H9 (cell line): ENCODE data around the gene CD58. TPM values are rescaled to one million over a fixed set of nuclear protein-coding genes. Genes with fewer than 3 reads are reported as not detected.

Experiments used
- DNase-seq: peaks from one replicate; pipeline ENCODE4 v3.0.0-alpha.2; 2017
- H2AFZ ChIP-seq: one replicate; pipeline ENCODE4 v1.6.1; 2013; ENCODE audit warnings: mild to moderate bottlenecking, low read length, control low read depth, moderate library complexity
- H2AK5ac ChIP-seq: 2 replicates; pipeline ENCODE4 v1.6.1; 2013; ENCODE audit warnings: low read length, control low read depth, mixed read lengths; ENCODE audit not compliant: insufficient read length
- H2BK120ac ChIP-seq: one replicate; pipeline ENCODE4 v1.6.1; 2013; ENCODE audit warnings: low read depth, mild to moderate bottlenecking, low read length, control low read depth, inconsistent platforms; ENCODE audit not compliant: poor library complexity, severe bottlenecking
- H2BK12ac ChIP-seq: 2 replicates; pipeline ENCODE4 v1.6.1; 2013; ENCODE audit warnings: low read length, control low read depth, mixed read lengths, low read depth; ENCODE audit not compliant: insufficient read length
- H2BK15ac ChIP-seq: 2 replicates; pipeline ENCODE4 v1.6.1; 2013; ENCODE audit warnings: low read depth, low read length, control low read depth
- H2BK20ac ChIP-seq: one replicate; pipeline ENCODE4 v1.6.1; 2013; ENCODE audit warnings: low read depth, mild to moderate bottlenecking, low read length, control low read depth, inconsistent platforms; ENCODE audit not compliant: poor library complexity, severe bottlenecking
- H2BK5ac ChIP-seq: 2 replicates; pipeline ENCODE4 v1.6.1; 2013; ENCODE audit warnings: low read length, control low read depth, mixed read lengths; ENCODE audit not compliant: insufficient read length
- H3K14ac ChIP-seq: 2 replicates; pipeline ENCODE4 v1.6.1; 2013; ENCODE audit warnings: low read length, control low read depth; ENCODE audit not compliant: insufficient read depth
- H3K18ac ChIP-seq: 2 replicates; pipeline ENCODE4 v1.6.1; 2013; ENCODE audit warnings: low read depth, mild to moderate bottlenecking, mixed read lengths, low read length, control low read depth; ENCODE audit not compliant: insufficient read length
- H3K23ac ChIP-seq: 2 replicates; pipeline ENCODE4 v1.6.1; 2013; ENCODE audit warnings: low read length, control low read depth, mixed read lengths, low read depth; ENCODE audit not compliant: insufficient read length
- H3K23me2 ChIP-seq: 2 replicates; pipeline ENCODE4 v1.6.1; 2013; ENCODE audit warnings: low read depth, mild to moderate bottlenecking, mixed read lengths, low read length, control low read depth; ENCODE audit not compliant: insufficient read length, poor library complexity, severe bottlenecking
- H3K27ac ChIP-seq: 2 replicates; pipeline ENCODE4 v1.5.1; 2013; ENCODE audit warnings: low read length, control low read depth, mixed read lengths, low read depth; ENCODE audit not compliant: insufficient read length
- H3K27me3 ChIP-seq: 2 replicates; pipeline ENCODE4 v1.6.1; 2013; ENCODE audit warnings: low read length, control low read depth, inconsistent platforms; ENCODE audit not compliant: insufficient read depth
- H3K4ac ChIP-seq: 2 replicates; pipeline ENCODE4 v1.6.1; 2013; ENCODE audit warnings: low read depth, mild to moderate bottlenecking, control low read depth, inconsistent platforms, low read length, moderate library complexity
- H3K4me1 ChIP-seq: 2 replicates; pipeline ENCODE4 v1.6.1; 2013; ENCODE audit warnings: low read length, control low read depth, inconsistent platforms; ENCODE audit not compliant: insufficient read depth
- H3K4me2 ChIP-seq: 2 replicates; pipeline ENCODE4 v1.6.1; 2013; ENCODE audit warnings: low read length, control low read depth, mixed read lengths; ENCODE audit not compliant: insufficient read length, insufficient read depth
- H3K56ac ChIP-seq: 2 replicates; pipeline ENCODE4 v1.6.1; 2013; ENCODE audit warnings: low read depth, mild to moderate bottlenecking, mixed read lengths, low read length, control low read depth; ENCODE audit not compliant: insufficient read length
- H3K79me1 ChIP-seq: 2 replicates; pipeline ENCODE4 v1.6.1; 2013; ENCODE audit warnings: low read depth, mild to moderate bottlenecking, moderate library complexity, low read length, control low read depth, inconsistent platforms; ENCODE audit not compliant: insufficient read depth, poor library complexity, severe bottlenecking
- H3K79me2 ChIP-seq: 2 replicates; pipeline ENCODE4 v1.6.1; 2013; ENCODE audit warnings: low read length, control low read depth, inconsistent platforms; ENCODE audit not compliant: insufficient read depth
- H3K9ac ChIP-seq: 2 replicates; pipeline ENCODE4 v1.6.1; 2013; ENCODE audit warnings: low read length, control low read depth, mixed read lengths; ENCODE audit not compliant: insufficient read length; ENCODE audit errors: extremely low read depth
- H3K9me3 ChIP-seq: one replicate; pipeline ENCODE4 v1.6.1; 2013; ENCODE audit warnings: low read depth, low read length, inconsistent platforms; ENCODE audit not compliant: control insufficient read depth
- H3T11ph ChIP-seq: one replicate; pipeline ENCODE4 v1.6.1; 2013; ENCODE audit warnings: mild to moderate bottlenecking, low read length, control low read depth, inconsistent platforms
- H4K20me1 ChIP-seq: one replicate; pipeline ENCODE4 v1.6.1; 2013; ENCODE audit not compliant: control insufficient read depth, insufficient read length, insufficient read depth
- H4K5ac ChIP-seq: 2 replicates; pipeline ENCODE4 v1.6.1; 2013; ENCODE audit warnings: low read depth, mild to moderate bottlenecking, mixed read lengths, low read length, control low read depth; ENCODE audit not compliant: insufficient read length
- H4K8ac ChIP-seq: replicated peaks from 2 replicates; pipeline ENCODE4 v1.6.1; 2013; ENCODE audit warnings: low read length, control low read depth, mixed read lengths, low read depth; ENCODE audit not compliant: insufficient read length
- H4K91ac ChIP-seq: 2 replicates; pipeline ENCODE4 v1.6.1; 2013; ENCODE audit warnings: low read depth, mild to moderate bottlenecking, moderate library complexity, mixed read lengths, low read length, control low read depth; ENCODE audit not compliant: insufficient read length
- H3K27ac Mint-ChIP-seq, 3 experiments: 2 replicates in 2 of 3; 3 replicates in 1 of 3; pipeline ENCODE4 v1.8.0; 2020 to 2021; ENCODE audit warnings: mixed read lengths in 3 of 3, mild to moderate bottlenecking in 1 of 3, moderate library complexity in 1 of 3
- H3K27me3 Mint-ChIP-seq: 2 replicates; pipeline ENCODE4 v1.8.0; 2021; ENCODE audit warnings: low read depth, mild to moderate bottlenecking, moderate library complexity, mixed read lengths
- H3K36me3 Mint-ChIP-seq, 3 experiments: 2 replicates in 2 of 3; 3 replicates in 1 of 3; pipeline ENCODE4 v1.8.0; 2020 to 2021; ENCODE audit warnings: low read depth in 3 of 3, mixed read lengths in 3 of 3; ENCODE audit not compliant: insufficient read depth in 1 of 3
- H3K4me1 Mint-ChIP-seq, 2 experiments: 2 replicates each; pipeline ENCODE4 v1.8.0; 2020; ENCODE audit warnings: mixed read lengths in 2 of 2
- H3K4me3 Mint-ChIP-seq, 2 experiments: 2 replicates in 1 of 2; 3 replicates in 1 of 2; pipeline ENCODE4 v1.8.0; 2020 to 2021; ENCODE audit warnings: mild to moderate bottlenecking in 2 of 2, mixed read lengths in 2 of 2, moderate library complexity in 1 of 2
- H3K9me3 Mint-ChIP-seq, 2 experiments: 2 replicates in 1 of 2; 3 replicates in 1 of 2; pipeline ENCODE4 v1.8.0; 2020; ENCODE audit warnings: mild to moderate bottlenecking in 2 of 2, mixed read lengths in 2 of 2, moderate library complexity in 1 of 2
- CTCF ChIP-seq: fragments of 200-600 bp; sonication (generic); conservative IDR thresholded peaks from 3 replicates; pipeline ENCODE4 v1.8.0; 2021; ENCODE audit warnings: antibody characterized with exemption, mild to moderate bottlenecking
- WGBS: extraction: QIAGEN DNeasy Blood & Tissue Kit; methylation state at CpG from one replicate; pipeline ENCODE4 v1.1.7; 2013; ENCODE audit warnings: missing lambda C conversion rate, low lambda C conversion rate, mixed read lengths; ENCODE audit not compliant: insufficient read length; ENCODE audit errors: extremely low coverage; 5-methylcytosine and 5-hydroxymethylcytosine counted together
- total RNA-seq: library from RNA; stranded (reverse); gene quantifications from 2 replicates; pipeline ENCODE4 v1.2.1, GENCODE V29; 2021

CD58 gene
- total RNA-seq, 1 experiment from 2014 or later: 4.3 TPM

GRCh38 chr1:116581323-116581885 is 10.6 kb upstream of the CD58 start:
- H3K23me2 ChIP-seq: no peaks in the 10 kb centered on the region
- no peak overlapping the region for H3K4me3 Mint-ChIP-seq

More at GRCh38 chr1:116581323-116581885, 10.6 kb upstream of the CD58 start:
- H4K5ac ChIP-seq: no peak overlapping the region
- H3K4me1 ChIP-seq: no peaks in the 10 kb centered on the region
- no peak overlapping the region for H3K4ac ChIP-seq
- H3K79me2 ChIP-seq: no peaks in the 10 kb centered on the region
- Mint-ChIP-seq H3K36me3 (peaks cover 4 to 14% (median 12%) of the 10 kb centered on the region in 3 experiments; a peak in 6 of 7 replicates), H3K9me3 (no peaks in the 10 kb centered on the region), H3K4me1 (peaks cover 3 to 4% of the 10 kb centered on the region in 2 experiments), H3K27me3 (no peaks in the 10 kb centered on the region), H3K27ac (no peak overlapping the region; a peak in 1 of 7 replicates)
- H3K4me2 ChIP-seq: no peak overlapping the region
- no peak overlapping the region for H2BK20ac ChIP-seq
- H3K18ac ChIP-seq: no peak overlapping the region
- H3K23ac ChIP-seq: no peak overlapping the region
- no peak overlapping the region for H3T11ph ChIP-seq
- no peak overlapping the region for H4K8ac ChIP-seq
- H2BK12ac ChIP-seq: no peak overlapping the region
- no peak overlapping the region for H2AFZ ChIP-seq
- no peak overlapping the region for H3K14ac ChIP-seq
- DNase-seq: no peak
- no peak overlapping the region for H2AK5ac ChIP-seq
- WGBS: no CpG with 5 or more reads among the region's 3 CpGs
- H3K9ac ChIP-seq: no peak overlapping the region
- no peaks in the 10 kb centered on the region for H3K27me3 ChIP-seq
- no peaks in the 10 kb centered on the region for H3K9me3 ChIP-seq
- no peak overlapping the region for H3K27ac ChIP-seq
- TF ChIP-seq CTCF: no peak
- H3K79me1 ChIP-seq: no peaks in the 10 kb centered on the region
- H4K91ac ChIP-seq: no peak overlapping the region
- H4K20me1 ChIP-seq: no peaks in the 10 kb centered on the region
- no peak overlapping the region for H3K56ac ChIP-seq
- H2BK15ac ChIP-seq: no peak overlapping the region
- H2BK120ac ChIP-seq: no peak overlapping the region
- no peak overlapping the region for H2BK5ac ChIP-seq
